Stimulated activated CD8-positive, alpha-beta memory T cell treated with anti-CD3 and anti-CD28 coated beads, Interleukin-15, amount 100 ng/mL, for 4 hours (primary cell): ENCODE results near the gene CCDC154.

Experiments
- DNase-seq, 2 donors: peaks; one replicate each; pipeline ENCODE4 v3.0.0-alpha.2; 2020; ENCODE audit warnings: low read depth in 2 of 2

CCDC154 gene

GRCh38 chr16:1436731-1437355, 7.5 kb downstream of the CCDC154 start:
- DNase-seq = no peak

DNA sequence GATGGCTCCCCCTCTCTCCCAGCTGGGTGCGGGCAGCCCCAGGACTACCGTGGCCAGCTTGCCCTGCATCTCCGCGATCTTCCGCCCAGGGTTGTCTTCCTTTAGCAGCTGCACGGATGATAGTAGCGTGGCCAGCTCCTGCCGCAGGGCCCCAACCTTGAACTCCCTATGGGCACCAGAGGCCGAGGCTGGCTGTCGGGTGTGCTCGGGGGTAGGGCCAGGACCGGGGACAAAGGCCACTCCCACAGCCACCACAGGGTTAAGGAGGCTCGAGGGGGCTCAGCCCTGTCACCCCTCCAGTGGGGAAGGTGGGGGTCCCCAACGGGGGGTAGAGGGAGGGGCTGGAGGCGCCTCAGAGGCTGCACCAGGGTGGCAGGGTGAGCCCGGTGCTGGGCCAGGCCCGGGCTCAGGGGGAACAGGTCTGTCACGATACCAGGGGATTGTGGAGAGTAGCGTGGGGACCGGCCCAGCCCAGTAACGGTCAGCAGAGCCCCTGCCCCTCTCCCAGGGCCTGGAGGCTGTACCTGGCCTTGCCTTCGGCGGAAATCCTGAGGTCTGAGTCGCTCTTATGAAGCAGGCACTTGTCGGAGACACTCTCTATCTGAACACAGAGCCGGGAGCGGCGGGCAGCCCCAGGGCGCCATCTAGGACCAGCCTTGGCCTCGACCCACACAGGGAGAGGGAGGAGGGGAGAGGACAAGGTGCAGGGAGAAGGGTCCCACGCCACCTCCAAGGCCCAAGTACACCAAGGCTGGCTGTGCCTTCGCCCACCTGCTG, 8.2 kb downstream of the CCDC154 start:
- no peak for DNase-seq

- DNase-seq = no peak
Observed at GRCh38 chr16:1434644-1435592, 9.4 kb downstream of the CCDC154 start.

GRCh38 chr16:1433756-1434155, 10.6 kb downstream of the CCDC154 start:
- no peak for DNase-seq

- no peak for DNase-seq
Observed at GRCh38 chr16:1433263-1433560, 11.1 kb downstream of the CCDC154 start.

DNA sequence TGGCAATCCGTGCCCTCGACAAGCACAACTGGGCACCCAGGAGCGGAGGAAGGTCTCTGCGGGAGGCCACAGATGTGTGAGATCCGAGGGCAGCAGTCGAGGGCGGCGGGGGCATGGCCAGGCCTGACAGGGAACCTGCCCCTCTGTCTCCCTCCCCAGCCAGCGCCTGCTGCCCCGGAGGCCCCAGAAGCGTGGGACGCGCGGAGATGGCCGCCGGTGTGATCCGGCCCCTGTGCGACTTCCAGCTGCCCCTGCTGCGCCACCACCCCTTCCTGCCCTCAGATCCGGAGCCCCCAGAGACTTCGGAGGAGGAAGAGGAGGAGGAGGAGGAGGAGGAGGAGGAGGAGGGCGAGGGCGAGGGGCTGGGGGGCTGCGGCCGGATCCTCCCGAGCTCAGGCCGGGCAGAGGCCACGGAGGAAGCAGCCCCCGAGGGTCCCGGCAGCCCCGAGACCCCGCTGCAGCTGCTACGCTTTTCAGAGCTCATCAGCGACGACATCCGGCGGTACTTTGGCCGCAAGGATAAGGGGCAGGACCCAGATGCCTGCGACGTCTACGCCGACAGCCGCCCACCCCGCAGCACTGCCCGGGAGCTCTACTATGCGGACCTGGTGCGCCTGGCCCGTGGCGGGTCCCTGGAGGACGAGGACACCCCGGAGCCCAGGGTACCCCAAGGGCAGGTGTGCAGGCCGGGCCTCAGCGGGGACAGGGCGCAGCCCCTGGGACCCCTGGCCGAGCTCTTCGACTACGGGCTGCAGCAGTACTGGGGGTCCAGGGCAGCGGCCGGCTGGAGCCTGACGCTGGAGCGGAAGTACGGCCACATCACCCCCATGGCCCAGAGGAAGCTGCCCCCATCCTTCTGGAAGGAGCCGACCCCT, 11.7 kb downstream of the CCDC154 start:
- DNase-seq = no peak

GRCh38 chr16:1431497-1432270, 12.7 kb downstream of the CCDC154 start:
- no peak for DNase-seq

DNA sequence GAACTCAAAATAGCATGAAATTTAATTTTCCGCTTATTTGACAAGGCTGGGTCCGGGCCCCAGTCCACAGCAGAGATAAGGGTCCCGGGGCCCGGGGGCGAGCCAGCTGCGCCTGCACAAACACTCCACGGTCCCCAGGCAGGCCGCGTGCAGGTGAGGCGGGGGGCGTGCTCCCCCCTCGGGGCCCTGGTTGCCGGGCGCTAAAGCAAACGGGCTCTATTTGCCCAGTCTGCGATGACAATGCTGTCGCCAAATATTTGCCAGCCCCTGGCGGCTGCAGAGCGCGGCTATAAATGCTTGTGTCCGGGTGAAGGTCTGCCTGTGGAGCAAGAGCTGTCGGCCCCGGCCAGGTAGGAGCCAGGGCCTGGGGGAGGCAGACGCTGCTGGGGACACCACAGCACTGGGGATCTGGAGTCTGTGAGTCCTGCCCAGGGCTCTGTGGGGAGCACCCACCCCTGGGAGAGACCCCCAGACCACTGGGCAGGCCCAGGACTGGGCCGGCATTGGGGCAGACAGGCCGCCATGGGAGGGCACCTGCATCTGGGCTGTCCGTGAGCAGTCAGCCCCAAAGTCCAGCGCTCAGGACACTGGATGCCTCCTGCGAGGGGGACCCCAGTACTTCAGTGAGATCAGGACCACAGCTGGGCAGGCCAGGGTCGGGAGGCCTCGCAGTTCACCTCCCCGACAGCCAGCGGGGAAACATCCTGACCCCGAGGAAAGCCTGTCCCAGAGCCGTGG, 13.4 kb downstream of the CCDC154 start, which contains the start of gene PERCC1:
Gene PERCC1 (plus strand): TSS at position 320 of the 738 bp plus-strand sequence. CDS start 1,516 bp downstream, outside the sequence.
- DNase-seq = no peak

DNA sequence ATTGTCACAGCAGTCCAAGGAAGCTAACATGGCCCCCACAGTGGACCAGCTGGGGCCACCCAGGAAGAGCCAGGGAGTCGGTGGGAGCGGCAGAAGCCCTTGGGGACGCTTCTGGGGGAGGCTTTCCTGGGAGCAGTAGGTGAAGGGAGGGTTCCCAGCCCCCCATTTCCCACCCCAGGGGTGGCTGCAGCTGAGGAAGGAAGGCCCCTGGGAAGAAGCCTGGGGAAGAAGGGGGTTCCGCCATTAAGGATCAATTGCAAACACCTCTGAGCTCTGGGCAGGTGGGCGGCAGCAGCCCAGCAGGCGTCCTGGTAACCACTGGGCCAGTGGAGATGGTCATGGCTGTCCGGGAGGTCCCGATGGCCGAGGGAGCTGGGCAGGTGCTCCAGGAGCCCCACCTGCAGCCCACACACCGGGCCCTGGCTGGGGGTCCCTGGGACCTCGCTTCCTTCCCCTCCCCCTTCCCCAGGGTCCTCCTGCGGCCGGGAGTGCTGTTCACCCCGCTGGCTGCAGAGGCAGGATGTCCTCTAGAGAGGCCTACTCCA, 14.1 kb downstream of the CCDC154 start:
- no peak for DNase-seq

GRCh38 chr16:1429631-1430030, 14.7 kb downstream of the CCDC154 start:
- DNase-seq = no peak

- no peak for DNase-seq
Observed at GRCh38 chr16:1429012-1429411, 15.3 kb downstream of the CCDC154 start.

DNA sequence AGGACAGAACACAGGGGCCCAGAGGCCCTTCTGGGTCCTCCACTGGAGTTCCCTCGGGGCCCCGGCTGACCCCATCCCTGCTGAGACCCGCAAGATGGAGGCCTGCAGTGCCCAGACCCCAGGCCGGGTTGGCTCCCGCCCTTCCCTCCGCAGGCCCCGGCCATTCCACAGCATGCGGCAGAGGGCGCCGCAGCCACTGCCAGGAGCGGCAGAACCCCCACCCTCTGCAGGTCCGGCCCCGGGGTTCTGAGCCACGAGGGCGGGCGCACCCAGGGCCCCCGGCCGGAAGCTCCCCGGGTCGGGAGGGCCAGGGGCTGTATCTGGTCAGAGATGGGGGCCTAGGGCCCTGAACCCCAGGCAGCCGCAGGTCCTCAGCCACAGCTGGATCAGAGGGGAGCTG, 15.8 kb downstream of the CCDC154 start:
- no peak for DNase-seq

- DNase-seq = no peak
Observed at GRCh38 chr16:1427473-1428461, 16.6 kb downstream of the CCDC154 start.

DNA sequence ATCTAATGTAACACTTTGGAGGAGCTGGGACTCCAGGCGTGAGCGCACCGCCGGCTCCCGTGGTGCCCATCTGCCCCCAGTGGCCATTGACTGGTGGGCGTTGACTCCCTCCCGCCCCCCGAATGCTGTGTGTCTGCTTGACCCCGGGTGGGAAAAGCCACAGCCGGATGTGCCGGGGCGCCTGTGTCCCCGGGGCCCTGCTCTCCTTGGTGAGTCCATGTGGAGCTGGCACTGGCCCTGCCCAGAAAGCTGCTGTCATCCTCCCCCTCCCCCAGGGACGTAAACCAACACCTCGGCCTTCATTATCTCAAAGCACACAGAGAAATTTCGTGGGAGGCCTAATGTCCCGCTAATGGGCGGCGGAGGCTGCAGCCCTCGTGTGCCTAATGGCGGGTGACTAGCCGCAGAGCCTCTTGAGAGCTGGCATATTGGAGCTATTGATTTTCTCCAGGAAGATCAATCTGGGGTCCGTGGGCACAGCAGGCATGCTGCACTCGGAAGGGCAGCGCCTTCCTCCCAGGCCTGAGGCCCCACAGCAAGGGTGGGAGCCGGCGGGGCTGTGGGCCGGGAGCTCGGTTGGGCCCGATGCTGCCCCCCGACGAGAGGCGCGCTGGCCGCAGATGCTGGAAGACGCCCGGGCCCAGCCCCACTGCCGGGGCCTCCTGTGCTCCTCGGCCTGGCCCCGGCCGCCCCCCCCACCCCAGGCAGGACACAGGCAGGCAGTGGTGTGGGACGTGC, 17.5 kb downstream of the CCDC154 start:
- no peak for DNase-seq

DNA sequence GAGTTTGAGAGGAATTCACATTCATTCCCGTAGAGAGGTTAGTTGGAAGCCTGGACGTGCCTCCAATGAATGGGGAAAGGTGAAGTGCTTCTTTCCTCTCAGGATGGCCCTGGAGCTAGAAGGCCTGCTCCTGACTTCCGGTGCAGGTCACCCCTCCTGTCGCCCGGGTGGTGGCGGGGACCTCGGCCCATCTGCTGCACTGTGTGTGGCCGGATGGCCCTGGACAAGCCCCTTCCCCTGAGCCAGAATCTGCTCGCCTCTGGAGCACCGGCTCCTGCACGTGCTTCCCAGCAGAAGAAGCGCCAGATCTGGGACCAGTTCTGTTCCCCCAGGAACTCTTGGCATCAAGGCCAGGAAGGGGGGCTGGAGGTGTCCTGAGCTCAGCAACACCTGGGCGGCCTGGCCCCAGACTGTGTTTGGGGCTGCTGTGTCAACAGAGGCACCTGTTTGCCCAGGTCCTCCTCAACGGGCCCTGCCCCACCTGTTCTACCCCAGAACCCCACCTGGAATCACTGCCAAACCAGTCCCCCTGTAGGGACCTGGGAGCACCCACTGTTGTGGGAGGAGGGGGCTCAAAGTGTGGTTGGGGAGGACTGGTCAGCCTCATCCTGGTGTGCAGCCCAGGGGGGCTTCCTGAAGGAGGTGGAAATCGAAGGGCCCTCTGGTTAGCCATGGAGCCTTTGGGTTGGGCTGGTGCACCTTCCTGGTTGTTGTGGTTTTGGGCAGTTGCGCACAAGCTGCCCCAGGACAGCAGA, 18.6 kb downstream of the CCDC154 start:
- DNase-seq = no peak

GRCh38 chr16:1424028-1424427, 20.3 kb downstream of the CCDC154 start:
- DNase-seq = no peak

DNA sequence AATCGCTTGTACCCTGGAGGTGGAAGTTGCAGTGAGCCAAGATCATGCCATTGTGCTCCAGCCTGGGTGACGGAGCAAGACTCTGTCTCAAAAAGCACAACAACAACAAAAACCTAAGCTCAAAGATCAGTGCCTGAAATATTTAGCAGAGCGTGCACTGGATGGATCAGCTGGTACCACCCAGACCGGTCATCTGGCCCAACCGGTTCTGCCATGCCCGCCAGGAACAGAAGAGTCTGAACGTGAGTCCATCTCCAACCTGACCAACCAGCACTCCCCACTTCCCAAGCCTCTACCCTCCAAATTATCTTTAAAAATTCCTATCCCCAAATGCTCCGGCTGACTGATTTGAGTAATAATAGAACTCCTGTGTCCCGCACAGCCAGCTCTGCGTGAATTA, 22.3 kb downstream of the CCDC154 start:
- no peak for DNase-seq
